Putamen (tissue), 1 donor: ENCODE measurements around the gene PLA2G4F.
"Not testable (repeated sequence)": the region's sequence is repeated elsewhere in the genome, so short reads cannot be mapped to it uniquely, and the experiment has no call there.

ENCODE experiments used
- DNase-seq: peaks from one replicate; pipeline ENCODE4 v3.0.0-alpha.2; 2016; ENCODE audit warnings: low spot score

PLA2G4F gene

DNA sequence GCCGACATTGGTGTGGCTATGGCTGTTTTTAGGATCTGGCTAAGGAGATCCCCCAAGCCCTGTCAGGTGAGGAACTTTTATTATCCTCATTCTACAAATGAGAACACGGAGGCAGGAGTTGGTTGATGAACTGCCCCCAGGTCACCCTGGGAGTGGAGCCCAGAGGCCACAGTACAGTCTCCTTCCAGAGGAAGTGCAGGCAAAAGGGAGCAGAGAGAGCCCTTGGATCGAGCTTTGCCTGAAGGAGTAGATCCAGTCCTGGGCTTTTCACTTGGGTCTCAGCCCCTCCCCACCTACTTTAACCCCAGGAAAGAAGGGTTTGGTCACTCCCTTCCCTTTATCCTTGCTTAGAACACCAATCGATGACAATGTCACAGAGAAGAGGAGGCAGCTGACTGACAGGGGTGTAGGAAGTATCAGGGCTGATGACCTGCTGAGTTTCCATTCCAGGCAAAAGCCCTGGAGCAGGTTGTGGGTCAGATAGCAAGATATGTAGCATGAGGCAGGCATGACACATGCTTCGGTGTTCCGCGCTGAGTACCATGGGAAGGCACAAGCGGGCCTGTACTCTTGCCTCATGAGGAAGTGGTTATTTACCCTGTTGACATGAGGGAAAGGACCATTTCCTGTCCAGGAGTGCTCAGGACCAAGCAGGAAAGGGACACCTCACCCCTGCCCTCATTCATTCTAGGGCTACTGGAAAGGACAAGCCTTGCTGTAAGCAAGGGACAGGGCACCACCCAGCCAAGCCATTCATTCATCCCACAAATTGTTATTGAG lies 56.2 kb downstream of the PLA2G4F start:
- DNase-seq, result no peak

DNA sequence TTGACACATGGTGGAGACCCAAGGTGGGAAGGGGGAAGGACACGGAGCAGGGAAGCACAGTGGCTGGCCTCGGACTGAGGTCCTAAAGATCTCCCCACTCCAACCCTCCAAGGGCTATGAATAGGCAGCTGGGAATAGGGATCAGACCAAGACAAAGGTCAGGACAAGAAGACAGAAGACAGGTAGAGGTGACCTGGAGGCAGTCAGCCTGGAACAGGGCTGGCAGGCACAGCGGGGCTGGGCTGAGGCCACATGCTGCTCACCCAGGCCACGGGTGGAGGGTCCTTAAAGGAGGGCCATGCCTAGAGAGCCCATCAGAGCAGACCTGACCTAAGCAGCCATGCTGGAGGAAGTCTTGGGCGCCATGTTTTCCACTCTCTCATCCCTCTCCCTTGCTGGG lies 59.4 kb downstream of the PLA2G4F start:
- no peak for DNase-seq

DNA sequence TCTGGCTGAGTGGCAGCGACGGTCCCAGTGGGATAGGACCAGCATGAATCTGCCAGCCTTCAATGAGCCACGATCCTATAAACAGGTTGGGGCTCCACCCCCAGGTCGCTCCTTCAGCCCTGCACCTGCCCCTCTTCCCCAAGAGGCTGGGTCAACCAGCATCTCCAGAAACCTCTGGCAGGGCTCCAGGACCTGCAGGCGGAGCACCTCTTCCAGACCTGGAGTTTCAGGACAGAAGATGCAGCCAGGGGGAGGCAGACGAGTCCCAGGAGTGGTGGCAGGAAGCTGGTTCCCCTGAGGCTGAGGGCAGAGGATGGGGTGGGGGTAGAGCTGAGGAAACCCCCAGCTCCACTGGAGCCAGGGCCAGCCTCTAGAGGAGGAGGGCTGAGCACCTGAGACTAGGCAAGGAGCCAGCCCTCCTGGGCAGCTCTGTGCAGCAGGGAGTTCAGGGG lies 61.9 kb downstream of the PLA2G4F start, which contains the start of gene PLA2G4D:
PLA2G4D (minus strand) TSS at position 51 of the 452 bp plus-strand sequence. CDS start 103 bp downstream, outside the sequence.
- DNase-seq, result no peak

DNA sequence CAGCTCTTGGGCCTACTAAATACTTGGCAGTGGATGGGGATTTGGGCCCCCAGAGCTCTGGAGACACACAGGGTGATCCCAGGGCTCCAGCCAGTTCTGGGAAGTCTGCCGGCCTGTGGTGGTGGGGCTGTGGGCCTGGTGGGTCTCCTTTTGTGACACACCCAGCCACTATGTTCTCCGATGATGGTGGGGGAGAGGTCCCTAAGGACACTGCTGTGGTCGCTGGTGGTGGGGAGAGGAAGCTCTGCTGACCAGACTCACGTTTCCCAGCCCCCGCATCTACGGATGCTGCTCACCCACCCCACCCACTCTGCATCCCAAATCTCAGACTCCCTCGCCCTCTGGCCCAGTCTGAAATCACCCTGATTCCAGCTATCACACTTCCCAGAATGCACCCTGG lies 62.5 kb downstream of the PLA2G4F start:
- DNase-seq, result no peak

DNA sequence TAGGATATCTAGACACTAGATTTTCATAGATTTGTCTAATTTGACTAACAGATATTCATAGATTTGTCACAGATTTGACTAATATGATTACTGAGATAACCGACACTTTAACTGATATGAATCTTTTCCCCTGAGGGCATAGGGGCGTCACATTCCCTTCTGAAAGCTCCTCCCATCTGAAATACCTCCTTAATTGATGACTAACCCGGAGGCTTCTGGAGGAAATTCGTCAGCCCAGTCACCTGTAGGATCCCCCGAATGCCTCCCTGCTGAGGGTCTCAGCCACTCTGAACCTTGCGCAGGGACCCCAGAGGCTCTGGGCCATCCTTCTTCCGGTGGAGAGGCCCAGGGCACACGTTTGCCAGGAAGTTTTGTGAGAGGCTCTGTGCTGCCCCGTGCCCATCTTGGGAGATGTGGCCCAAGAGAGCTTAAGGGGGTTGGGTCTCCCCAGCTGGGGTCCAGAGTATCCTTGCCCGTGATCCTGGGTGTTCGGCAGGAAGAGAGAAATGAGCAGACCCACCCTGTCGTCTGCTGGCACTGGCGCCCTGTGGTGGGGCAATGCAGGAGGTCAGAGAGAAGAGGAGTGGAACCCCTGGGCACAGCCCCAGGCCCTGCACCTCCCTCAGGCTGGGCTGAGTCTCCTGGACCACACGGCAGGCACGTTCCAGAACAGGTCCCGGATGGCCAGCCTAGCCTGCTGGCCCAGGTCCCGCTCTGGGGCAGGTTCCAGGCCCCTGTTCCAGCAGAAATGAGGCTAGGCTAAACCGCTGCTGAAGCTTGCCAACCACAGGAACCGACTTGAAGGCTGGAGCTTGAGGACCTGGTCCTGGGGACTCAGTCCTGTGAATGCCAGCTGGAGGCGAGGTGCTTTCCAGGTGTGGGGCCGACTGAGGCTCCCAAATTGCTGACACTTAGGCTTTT lies 63.8 kb downstream of the PLA2G4F start:
- DNase-seq, result peak; percentile 42

DNA sequence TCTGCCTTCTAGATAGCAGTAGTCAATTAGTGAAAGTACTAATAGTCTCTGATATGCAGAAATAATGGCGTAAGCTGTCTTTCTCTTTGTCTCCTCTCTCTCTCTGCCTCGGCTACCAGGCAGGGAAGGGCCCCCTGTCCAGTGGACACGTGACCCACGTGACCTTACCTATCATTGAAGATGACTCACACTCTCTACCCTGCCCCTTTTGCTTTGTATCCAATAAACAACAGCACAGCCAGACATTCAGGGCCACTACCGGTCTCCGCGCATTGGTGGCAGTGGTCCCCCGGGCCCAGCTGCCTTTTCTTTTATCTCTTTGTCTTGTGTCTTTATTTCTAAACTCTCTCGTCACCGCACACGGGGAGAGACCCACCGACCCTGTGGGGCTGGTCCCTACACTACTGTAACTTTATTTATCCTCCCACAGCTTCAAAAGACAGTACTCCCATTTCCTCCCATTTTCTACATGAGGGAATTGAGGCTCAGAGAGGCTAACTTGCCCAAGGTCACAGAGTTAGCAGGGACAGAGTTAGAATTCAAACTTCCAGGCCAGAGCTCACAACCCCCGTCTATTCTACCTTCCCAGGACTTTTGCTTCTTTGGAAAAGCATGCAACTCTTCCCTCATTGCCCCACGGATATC lies 64.6 kb downstream of the PLA2G4F start:
- DNase-seq, result not testable (repeated sequence)

DNA sequence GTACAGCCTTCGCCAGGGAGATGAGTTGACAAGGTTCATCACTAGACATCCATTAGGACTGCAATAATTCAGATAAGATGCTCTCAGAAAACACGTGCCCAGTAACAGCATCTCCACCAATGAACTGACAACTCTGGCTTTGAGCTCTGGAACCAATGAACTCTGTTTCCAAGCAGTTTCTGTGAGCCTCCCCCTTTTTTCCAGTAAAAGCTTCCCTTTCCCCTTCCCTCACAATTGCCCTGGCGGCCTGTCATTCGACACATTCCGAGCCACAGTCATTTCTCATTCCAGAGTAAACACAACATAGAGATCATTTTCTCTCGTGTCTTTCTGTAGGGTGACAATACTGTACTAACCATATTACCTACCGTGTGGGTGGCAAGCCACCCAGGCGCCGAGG lies 65.7 kb downstream of the PLA2G4F start:
- no peak for DNase-seq

DNA sequence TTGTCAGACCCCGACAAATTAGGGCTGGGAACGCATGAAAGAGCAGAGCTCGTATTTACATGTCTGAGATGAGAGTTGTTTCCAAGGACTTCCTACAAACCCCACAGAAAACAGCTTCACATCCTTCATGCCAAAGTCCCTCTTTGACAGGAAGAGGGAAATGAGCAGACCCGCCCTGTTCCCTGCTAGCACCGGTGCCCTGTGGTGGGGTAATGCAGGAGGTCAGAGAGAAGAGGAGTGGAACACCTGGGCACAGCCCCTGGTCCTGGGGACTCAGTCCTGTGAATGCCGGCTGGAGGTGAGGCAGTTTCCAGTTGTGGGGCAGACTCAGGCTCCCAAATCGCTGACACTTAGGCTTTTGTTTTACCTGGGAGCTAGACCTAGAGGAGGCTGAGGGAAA lies 66.1 kb downstream of the PLA2G4F start:
- DNase-seq, result no peak

DNA sequence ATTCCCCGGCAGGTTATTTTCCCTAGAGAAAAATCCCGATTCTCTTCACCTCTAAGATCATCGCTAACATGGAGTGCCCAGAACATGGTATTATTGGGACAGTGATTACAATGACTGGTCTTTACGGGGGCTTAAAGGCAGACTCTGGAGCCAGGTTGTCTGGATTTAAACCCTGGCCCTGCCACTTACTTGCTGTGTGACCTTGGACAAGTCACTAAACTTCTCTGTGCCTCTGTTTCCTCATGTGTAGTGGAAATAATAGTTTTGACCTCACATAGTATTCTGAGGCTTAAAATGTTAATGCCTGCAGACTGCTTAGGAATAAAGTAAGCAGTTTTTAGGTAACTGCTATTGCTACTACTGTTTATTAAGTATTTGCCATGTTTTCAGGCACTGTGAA lies 66.5 kb downstream of the PLA2G4F start:
- no peak for DNase-seq
